ENCODE data around the gene TMEM260.

The TMEM260 gene

GRCh38 chr14:56579345-56580220, at the start of gene TMEM260:
TMEM260 (plus strand) TSS chr14:56579798; CDS start chr14:56579915, 117 bp downstream.
- DNase-seq, result peak in 57 of 58 donors; percentile 33 to 98 (median 80)

GRCh38 chr14:56532546-56532945, 47.1 kb upstream of the TMEM260 start:
- DNase-seq, result no peak

GRCh38 chr14:56534656-56535055, 44.9 kb upstream of the TMEM260 start:
- no peak for DNase-seq

- no peak for DNase-seq
These were observed 39.7 kb upstream of the TMEM260 start for GRCh38 chr14:56539862-56540261.

DNA sequence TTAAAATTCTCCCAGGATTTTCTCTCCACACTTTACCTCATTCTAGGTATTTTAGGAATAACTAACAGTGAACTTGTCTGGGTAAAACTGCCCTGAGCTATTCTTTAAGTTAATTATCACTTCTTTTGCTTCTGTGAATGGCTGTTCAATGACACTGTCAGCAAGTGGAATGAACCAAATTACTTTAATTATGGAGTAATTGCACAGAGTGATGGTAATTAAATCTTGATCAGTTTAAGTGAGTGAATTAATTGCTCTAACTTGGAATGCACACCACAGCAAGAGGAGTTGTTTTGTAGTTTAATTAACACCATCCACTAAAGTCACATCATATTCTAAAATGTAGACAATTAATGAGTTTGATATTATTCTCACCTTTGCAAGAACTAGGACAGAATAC, 36.2 kb upstream of the TMEM260 start:
- DNase-seq, result no peak

- peak in 1 of 58 donors; percentile 2 for DNase-seq
These were observed 29.9 kb upstream of the TMEM260 start for GRCh38 chr14:56549721-56550120.

- no peak for DNase-seq
These were observed 27.0 kb upstream of the TMEM260 start for GRCh38 chr14:56552615-56553014.

DNA sequence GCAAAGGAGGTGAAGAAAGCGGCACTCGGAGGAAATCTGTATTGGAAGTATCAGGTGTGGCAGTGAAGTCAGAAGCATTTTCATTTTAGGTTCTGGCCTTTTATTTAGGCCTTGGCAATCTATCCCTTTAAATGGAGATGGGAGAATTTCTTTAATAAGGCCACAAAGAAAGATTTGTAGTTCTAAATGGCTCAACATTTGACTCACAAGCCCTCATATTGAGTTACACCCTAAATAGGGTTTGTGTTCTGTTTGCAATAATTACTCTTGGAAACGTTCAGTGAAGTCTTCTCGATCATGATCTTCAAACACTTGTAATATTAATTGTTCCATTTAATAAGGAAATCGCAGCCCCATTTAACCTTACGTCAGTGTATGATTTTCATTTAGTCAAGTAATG, 25.3 kb upstream of the TMEM260 start:
- DNase-seq, result no peak

- DNase-seq, result no peak
These were observed 23.6 kb upstream of the TMEM260 start for GRCh38 chr14:56555921-56556570.

DNA sequence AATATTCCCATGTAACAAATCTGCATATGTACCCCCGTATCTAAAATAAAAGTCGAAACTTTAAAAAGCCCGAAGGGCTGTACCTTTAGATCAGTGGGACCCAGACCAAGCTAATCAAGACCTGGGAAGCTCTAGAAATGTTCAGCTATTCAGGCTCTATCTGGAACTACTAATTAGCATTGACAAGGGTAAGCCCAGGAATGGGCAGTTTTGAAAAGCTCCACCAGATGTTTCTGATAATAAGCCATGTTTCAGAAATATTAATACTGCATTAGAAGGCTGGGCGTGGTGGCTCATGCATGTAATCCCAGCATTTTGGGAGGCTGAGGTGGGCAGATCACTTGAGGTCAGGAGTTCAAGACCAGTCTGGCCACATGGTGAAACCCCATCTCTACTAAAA, 20.4 kb upstream of the TMEM260 start:
- DNase-seq, result no peak

DNA sequence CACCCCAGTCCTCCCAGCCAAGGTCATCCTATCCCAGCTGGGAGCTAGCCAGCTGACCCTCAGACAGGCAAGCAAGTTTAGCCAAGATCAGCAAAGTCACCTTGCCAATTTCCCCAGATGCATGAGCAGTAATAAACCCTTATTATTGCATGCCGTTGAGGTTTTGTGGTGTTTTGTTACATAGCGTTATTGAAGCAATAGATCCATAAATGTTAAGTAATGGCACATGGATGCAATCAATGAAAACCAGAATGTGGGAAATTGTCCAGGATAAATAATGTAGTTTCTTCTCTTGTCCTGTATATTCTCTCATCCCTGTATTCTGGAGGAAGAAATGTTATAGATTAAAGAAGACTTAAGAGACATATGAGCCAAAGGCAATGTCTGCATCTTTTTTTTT, 18.0 kb upstream of the TMEM260 start:
- DNase-seq, result no peak

DNA sequence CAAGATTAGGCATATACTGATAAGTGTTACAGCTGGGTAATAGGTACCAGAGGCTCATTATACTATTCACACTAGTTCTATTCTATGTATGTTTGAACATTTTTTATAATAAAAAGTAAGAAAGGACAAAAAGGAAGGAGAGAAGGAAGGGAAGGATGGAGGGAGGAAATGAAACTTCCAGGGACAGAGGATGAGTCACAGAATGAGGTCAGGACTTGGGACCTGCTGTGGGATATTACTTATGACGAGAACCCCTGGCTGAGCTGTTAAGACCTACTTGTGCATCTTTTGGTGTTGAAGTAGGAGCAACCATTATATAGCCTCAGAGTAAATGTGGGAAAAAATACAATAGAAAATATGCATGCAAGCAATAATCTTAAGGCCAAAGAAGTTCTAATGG, 16.7 kb upstream of the TMEM260 start:
- DNase-seq, result no peak

DNA sequence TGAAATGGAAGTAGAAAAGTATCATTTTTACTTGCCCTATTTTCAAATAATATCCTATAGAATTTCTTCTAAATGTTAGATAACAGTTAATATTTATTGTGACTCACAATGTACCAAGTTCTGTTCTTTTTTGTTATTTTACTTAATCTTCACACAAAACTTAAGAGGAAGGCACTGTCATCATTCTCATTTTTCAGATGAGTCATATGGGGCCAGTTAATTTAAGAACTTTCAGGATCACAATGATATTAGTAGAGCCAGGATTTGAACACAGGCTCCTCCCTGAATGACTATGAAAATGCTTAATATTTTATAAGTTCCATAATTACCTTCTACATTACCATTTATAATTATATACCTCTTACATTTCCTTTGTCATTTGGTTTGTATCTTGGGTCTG, 10.4 kb upstream of the TMEM260 start:
- no peak for DNase-seq

GRCh38 chr14:56570295-56570694, 9.3 kb upstream of the TMEM260 start:
- DNase-seq, result no peak

- DNase-seq, result no peak
These were observed 668 bp downstream of the TMEM260 start for GRCh38 chr14:56580221-56580711.

GRCh38 chr14:56581041-56581727, 1.6 kb downstream of the TMEM260 start:
- DNase-seq, result no peak

GRCh38 chr14:56585461-56586084, 6.0 kb downstream of the TMEM260 start:
- no peak for DNase-seq

GRCh38 chr14:56587701-56588100, 8.1 kb downstream of the TMEM260 start:
- DNase-seq, result no peak

DNA sequence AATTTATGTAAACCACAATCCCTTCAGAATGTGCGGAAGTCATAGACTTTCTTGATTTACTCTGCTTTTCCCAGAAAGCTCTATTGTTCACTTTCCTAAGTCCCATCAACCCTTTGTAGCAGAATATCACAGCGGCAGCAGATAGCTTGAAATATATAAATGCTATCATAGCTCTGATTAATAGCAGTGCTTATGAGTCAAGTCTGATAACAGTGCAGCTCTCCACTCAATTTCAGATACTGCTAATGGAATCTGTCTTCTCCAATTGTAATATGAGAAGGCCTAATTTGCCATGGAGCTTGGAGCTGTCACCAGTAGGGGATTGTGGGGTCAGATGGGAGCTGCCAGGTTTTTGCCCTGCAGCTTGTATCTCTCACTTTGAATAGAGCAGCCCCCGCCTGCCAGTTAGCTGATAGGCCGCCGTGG, 10.9 kb downstream of the TMEM260 start:
- no peak for DNase-seq

- no peak for DNase-seq
These were observed 13.3 kb downstream of the TMEM260 start for GRCh38 chr14:56592746-56593544.

GRCh38 chr14:56594428-56594827, 14.8 kb downstream of the TMEM260 start:
- DNase-seq, result no peak

Measured in anterior cingulate cortex (tissue), 58 donors.